ENCODE results near the gene USF1. TPM values are rescaled to one million over a fixed set of nuclear protein-coding genes. Genes with fewer than 3 reads are reported as not detected.

USF1 gene
- total RNA-seq, 1 experiment from 2014 or later = 59.2 TPM

GRCh38 chr1:161020509-161021164, 25.1 kb downstream of the USF1 start, which contains the start of gene F11R:
F11R (minus strand) TSS chr1:161021152; CDS start chr1:161021073, 79 bp downstream.
- peak within 1 kb of the TSS; percentile 89 for H3K4me2 ChIP-seq (ENCODE audit: insufficient read depth, insufficient read length, low read length)
- peak within 1 kb of the TSS; percentile 46 for H3T11ph ChIP-seq (ENCODE audit: low read length)
- no peaks in the 10 kb centered on the region for H3K9me3 ChIP-seq (ENCODE audit: control insufficient read depth, low read depth, low read length)
- peak within 1 kb of the TSS; percentile 93 for H3K18ac ChIP-seq (ENCODE audit: insufficient read length, low read depth, low read length)
- peak within 1 kb of the TSS; percentile 84 for H3K27ac ChIP-seq (ENCODE audit: insufficient read length, low read depth, low read length)
- H3K4me1 ChIP-seq (ENCODE audit: insufficient read depth, low read length) = peaks cover 13% of the 10 kb centered on the region
- H2AK5ac ChIP-seq (ENCODE audit: insufficient read length, low read length) = no peak within 1 kb of the TSS
- peak within 1 kb of the TSS; percentile 24 for H2BK5ac ChIP-seq (ENCODE audit: insufficient read length, low read length)
- H3K79me2 ChIP-seq (ENCODE audit: insufficient read depth, low read length) = peaks cover 36% of the 10 kb centered on the region
- H3K4me3 Mint-ChIP-seq = peak within 1 kb of the TSS; percentile 87 to 96
- peak within 1 kb of the TSS; percentile 18; the same call in 1 of the 2 replicates for H3K4ac ChIP-seq (ENCODE audit: low read depth, low read length)
- peak; percentile 72 for DNase-seq
- H3K9me3 Mint-ChIP-seq = no peaks in the 10 kb centered on the region; a peak in 1 of 5 replicates
- peak within 1 kb of the TSS; percentile 99 to 100 (median 100) for H3K27ac Mint-ChIP-seq
- WGBS (ENCODE audit: extremely low coverage, insufficient read length, low lambda C conversion rate) = no CpG with 5 or more reads among the region's 36 CpGs
- H3K27me3 Mint-ChIP-seq (ENCODE audit: low read depth) = no peaks in the 10 kb centered on the region
- no peak within 1 kb of the TSS for H2BK20ac ChIP-seq (ENCODE audit: low read depth, low read length, poor library complexity, severe bottlenecking)
- H3K23ac ChIP-seq (ENCODE audit: insufficient read length, low read depth, low read length) = no peak within 1 kb of the TSS
- H3K79me1 ChIP-seq (ENCODE audit: insufficient read depth, low read depth, low read length, poor library complexity, severe bottlenecking) = no peaks in the 10 kb centered on the region
- no peak within 1 kb of the TSS for H2AFZ ChIP-seq (ENCODE audit: low read length)
- H2BK15ac ChIP-seq (ENCODE audit: low read depth, low read length) = no peak within 1 kb of the TSS
- peak within 1 kb of the TSS; percentile 86 for H2BK120ac ChIP-seq (ENCODE audit: low read depth, low read length, poor library complexity, severe bottlenecking)
- H3K56ac ChIP-seq (ENCODE audit: insufficient read length, low read depth, low read length) = no peak within 1 kb of the TSS
- peak within 1 kb of the TSS; percentile 13 for H4K5ac ChIP-seq (ENCODE audit: insufficient read length, low read depth, low read length)
- H3K23me2 ChIP-seq (ENCODE audit: insufficient read length, low read depth, low read length, poor library complexity, severe bottlenecking) = peaks cover 8% of the 10 kb centered on the region
- peaks cover 48 to 57% of the 10 kb centered on the region in 2 experiments for H3K4me1 Mint-ChIP-seq
- H3K36me3 Mint-ChIP-seq (ENCODE audit: insufficient read depth in 1 of 3, low read depth in 3 of 3) = peaks cover 5 to 12% (median 11%) of the 10 kb centered on the region in 3 experiments; a peak in 4 of 7 replicates
- H3K9ac ChIP-seq (ENCODE audit: extremely low read depth, insufficient read length, low read length) = peak within 1 kb of the TSS; percentile 94
- H4K8ac ChIP-seq (replicated peaks; ENCODE audit: insufficient read length, low read depth, low read length) = no peak within 1 kb of the TSS
- peak; percentile 46; the same call in 2 of the 3 replicates for TF ChIP-seq CTCF (conservative IDR thresholded peaks at IDR 0.05)
- H4K20me1 ChIP-seq (ENCODE audit: control insufficient read depth, insufficient read depth, insufficient read length) = no peaks in the 10 kb centered on the region
- H3K14ac ChIP-seq (ENCODE audit: insufficient read depth, low read length) = peak within 1 kb of the TSS; percentile 82
- H3K27me3 ChIP-seq (ENCODE audit: insufficient read depth, low read length) = no peaks in the 10 kb centered on the region
- peak within 1 kb of the TSS; percentile 12 for H2BK12ac ChIP-seq (ENCODE audit: insufficient read length, low read depth, low read length)
- H4K91ac ChIP-seq (ENCODE audit: insufficient read length, low read depth, low read length) = no peak within 1 kb of the TSS
